Activated naive CD8-positive, alpha-beta T cell treated with anti-CD3 and anti-CD28 coated beads for 36 hours (primary cell): Measurements from ENCODE around the gene RAPGEF2. TPM values are rescaled to one million over a fixed set of nuclear protein-coding genes. Genes with fewer than 3 reads are reported as not detected.

ENCODE experiments used
- DNase-seq: peaks from one replicate; pipeline ENCODE4 v3.0.0; 2021
- H3K27ac Mint-ChIP-seq: one replicate; pipeline ENCODE4 v1.8.0; 2022; ENCODE audit warnings: mild to moderate bottlenecking, moderate library complexity, mixed read lengths
- H3K27me3 Mint-ChIP-seq: one replicate; pipeline ENCODE4 v1.8.0; 2022; ENCODE audit warnings: mild to moderate bottlenecking, mixed read lengths
- H3K36me3 Mint-ChIP-seq: one replicate; pipeline ENCODE4 v1.8.0; 2021; ENCODE audit warnings: mild to moderate bottlenecking, mixed read lengths
- H3K4me1 Mint-ChIP-seq: one replicate; pipeline ENCODE4 v1.8.0; 2021; ENCODE audit warnings: mixed read lengths
- H3K4me3 Mint-ChIP-seq: one replicate; pipeline ENCODE4 v1.8.0; 2022; ENCODE audit warnings: mild to moderate bottlenecking, moderate library complexity, mixed read lengths
- H3K9me3 Mint-ChIP-seq: one replicate; pipeline ENCODE4 v1.8.0; 2022; ENCODE audit warnings: mixed read lengths
- total RNA-seq, 2 experiments: library from RNA; stranded (reverse); gene quantifications; one replicate each; pipeline ENCODE4 v1.2.3, GENCODE V29; 2021

RAPGEF2 gene
- total RNA-seq, 2 experiments from 2014 or later: 19.2 to 22.7 TPM

- H3K9me3 Mint-ChIP-seq: peaks cover 3% of the 10 kb centered on the region
- DNase-seq: no peak
- H3K27me3 Mint-ChIP-seq: no peaks in the 10 kb centered on the region
- H3K4me3 Mint-ChIP-seq: no peak overlapping the region
- H3K4me1 Mint-ChIP-seq: peaks cover 26% of the 10 kb centered on the region
- no peak overlapping the region for H3K27ac Mint-ChIP-seq
- H3K36me3 Mint-ChIP-seq: peaks cover 11% of the 10 kb centered on the region
Observed at GRCh38 chr4:159201168-159201567, 98.3 kb downstream of the RAPGEF2 start.

- Mint-ChIP-seq H3K4me1 (peaks cover 39% of the 10 kb centered on the region), H3K27ac (no peak overlapping the region), H3K4me3 (no peak overlapping the region)
Observed at GRCh38 chr4:159204566-159204965, 101.7 kb downstream of the RAPGEF2 start.

GRCh38 chr4:159205466-159205865 is 102.6 kb downstream of the RAPGEF2 start:
- Mint-ChIP-seq H3K27me3 (no peaks in the 10 kb centered on the region), H3K4me1 (peaks cover 38% of the 10 kb centered on the region), H3K9me3 (peaks cover 3% of the 10 kb centered on the region), H3K27ac (peak overlapping the region; percentile 90), H3K36me3 (peaks cover 19% of the 10 kb centered on the region), H3K4me3 (no peak overlapping the region)
- DNase-seq: no peak

More at GRCh38 chr4:159204566-159204965, 101.7 kb downstream of the RAPGEF2 start:
- peaks cover 19% of the 10 kb centered on the region for H3K36me3 Mint-ChIP-seq
- no peak for DNase-seq
- H3K27me3 Mint-ChIP-seq: no peaks in the 10 kb centered on the region
- peaks cover 3% of the 10 kb centered on the region for H3K9me3 Mint-ChIP-seq

GRCh38 chr4:159206427-159206871 is 103.6 kb downstream of the RAPGEF2 start:
- peak; percentile 62 for DNase-seq
- Mint-ChIP-seq H3K9me3 (peaks cover 3% of the 10 kb centered on the region), H3K27me3 (no peaks in the 10 kb centered on the region), H3K4me3 (peak overlapping the region; percentile 63), H3K27ac (peak overlapping the region; percentile 90), H3K36me3 (peaks cover 21% of the 10 kb centered on the region), H3K4me1 (peaks cover 38% of the 10 kb centered on the region)

- DNase-seq: no peak
- no peaks in the 10 kb centered on the region for H3K27me3 Mint-ChIP-seq
- H3K4me1 Mint-ChIP-seq: peaks cover 29% of the 10 kb centered on the region
- H3K9me3 Mint-ChIP-seq: peaks cover 3% of the 10 kb centered on the region
- no peak overlapping the region for H3K27ac Mint-ChIP-seq
- peaks cover 20% of the 10 kb centered on the region for H3K36me3 Mint-ChIP-seq
- H3K4me3 Mint-ChIP-seq: no peak overlapping the region
Observed at GRCh38 chr4:159209249-159209648, 106.4 kb downstream of the RAPGEF2 start.

- H3K27ac Mint-ChIP-seq: no peak overlapping the region
- no peaks in the 10 kb centered on the region for H3K27me3 Mint-ChIP-seq
- no peak overlapping the region for H3K4me3 Mint-ChIP-seq
- peaks cover 20% of the 10 kb centered on the region for H3K4me1 Mint-ChIP-seq
- peaks cover 3% of the 10 kb centered on the region for H3K9me3 Mint-ChIP-seq
- H3K36me3 Mint-ChIP-seq: peaks cover 15% of the 10 kb centered on the region
- no peak for DNase-seq
Observed at GRCh38 chr4:159210975-159211374, 108.1 kb downstream of the RAPGEF2 start.

GRCh38 chr4:159212675-159213293 is 109.9 kb downstream of the RAPGEF2 start:
- DNase-seq: no peak
- Mint-ChIP-seq H3K27ac (no peak overlapping the region), H3K36me3 (peaks cover 12% of the 10 kb centered on the region), H3K4me1 (peaks cover 5% of the 10 kb centered on the region), H3K27me3 (no peaks in the 10 kb centered on the region), H3K4me3 (no peak overlapping the region), H3K9me3 (no peaks in the 10 kb centered on the region)

- H3K9me3 Mint-ChIP-seq: no peaks in the 10 kb centered on the region
- H3K4me3 Mint-ChIP-seq: no peak overlapping the region
- H3K27me3 Mint-ChIP-seq: no peaks in the 10 kb centered on the region
- no peak for DNase-seq
- H3K36me3 Mint-ChIP-seq: peaks cover 3% of the 10 kb centered on the region
- H3K27ac Mint-ChIP-seq: no peak overlapping the region
- peaks cover 2% of the 10 kb centered on the region for H3K4me1 Mint-ChIP-seq
Observed at GRCh38 chr4:159216834-159217233, 114.0 kb downstream of the RAPGEF2 start.

- Mint-ChIP-seq H3K4me3 (no peak overlapping the region), H3K36me3 (peaks cover 4% of the 10 kb centered on the region), H3K9me3 (peaks cover under 1% of the 10 kb centered on the region), H3K27me3 (no peaks in the 10 kb centered on the region), H3K27ac (no peak overlapping the region), H3K4me1 (peaks cover 5% of the 10 kb centered on the region)
- no peak for DNase-seq
Observed at GRCh38 chr4:159219862-159220261, 117.0 kb downstream of the RAPGEF2 start.

GRCh38 chr4:159220353-159220752 is 117.5 kb downstream of the RAPGEF2 start:
- no peak overlapping the region for H3K4me3 Mint-ChIP-seq
- no peak for DNase-seq
- H3K9me3 Mint-ChIP-seq: peaks cover 2% of the 10 kb centered on the region
- H3K36me3 Mint-ChIP-seq: peaks cover 4% of the 10 kb centered on the region
- no peaks in the 10 kb centered on the region for H3K27me3 Mint-ChIP-seq
- H3K27ac Mint-ChIP-seq: no peak overlapping the region
- peaks cover 7% of the 10 kb centered on the region for H3K4me1 Mint-ChIP-seq

- H3K36me3 Mint-ChIP-seq: peaks cover 4% of the 10 kb centered on the region
- H3K4me1 Mint-ChIP-seq: peaks cover 11% of the 10 kb centered on the region
- H3K27ac Mint-ChIP-seq: no peak overlapping the region
- H3K4me3 Mint-ChIP-seq: no peak overlapping the region
- H3K27me3 Mint-ChIP-seq: no peaks in the 10 kb centered on the region
- H3K9me3 Mint-ChIP-seq: peaks cover 2% of the 10 kb centered on the region
- DNase-seq: no peak
Observed at GRCh38 chr4:159221280-159221679, 118.4 kb downstream of the RAPGEF2 start.

GRCh38 chr4:159222043-159222552 is 119.2 kb downstream of the RAPGEF2 start:
- H3K4me3 Mint-ChIP-seq: no peak overlapping the region
- H3K27ac Mint-ChIP-seq: no peak overlapping the region
- H3K27me3 Mint-ChIP-seq: no peaks in the 10 kb centered on the region
- DNase-seq: no peak
- peaks cover 13% of the 10 kb centered on the region for H3K4me1 Mint-ChIP-seq
- peaks cover 2% of the 10 kb centered on the region for H3K9me3 Mint-ChIP-seq
- H3K36me3 Mint-ChIP-seq: peaks cover 4% of the 10 kb centered on the region

- no peak for DNase-seq
- H3K36me3 Mint-ChIP-seq: peaks cover 4% of the 10 kb centered on the region
- H3K4me3 Mint-ChIP-seq: no peak overlapping the region
- H3K27me3 Mint-ChIP-seq: no peaks in the 10 kb centered on the region
- H3K4me1 Mint-ChIP-seq: peaks cover 16% of the 10 kb centered on the region
- H3K9me3 Mint-ChIP-seq: peaks cover 2% of the 10 kb centered on the region
- H3K27ac Mint-ChIP-seq: no peak overlapping the region
Observed at GRCh38 chr4:159224408-159224807, 121.5 kb downstream of the RAPGEF2 start.

GRCh38 chr4:159227378-159227777 is 124.5 kb downstream of the RAPGEF2 start:
- Mint-ChIP-seq H3K27ac (no peak overlapping the region), H3K4me3 (no peak overlapping the region), H3K36me3 (peaks cover 6% of the 10 kb centered on the region), H3K4me1 (peaks cover 17% of the 10 kb centered on the region), H3K27me3 (no peaks in the 10 kb centered on the region), H3K9me3 (peaks cover 4% of the 10 kb centered on the region)
- DNase-seq: no peak

- Mint-ChIP-seq H3K4me1 (peaks cover 22% of the 10 kb centered on the region), H3K4me3 (no peak overlapping the region), H3K36me3 (peaks cover 9% of the 10 kb centered on the region), H3K27ac (no peak overlapping the region), H3K9me3 (peaks cover 4% of the 10 kb centered on the region), H3K27me3 (no peaks in the 10 kb centered on the region)
- no peak for DNase-seq
Observed at GRCh38 chr4:159227984-159228383, 125.1 kb downstream of the RAPGEF2 start.

- Mint-ChIP-seq H3K4me1 (peaks cover 24% of the 10 kb centered on the region), H3K27ac (no peak overlapping the region), H3K9me3 (peaks cover 4% of the 10 kb centered on the region), H3K27me3 (no peaks in the 10 kb centered on the region), H3K4me3 (no peak overlapping the region), H3K36me3 (peaks cover 13% of the 10 kb centered on the region)
- DNase-seq: no peak
Observed at GRCh38 chr4:159229164-159229563, 126.3 kb downstream of the RAPGEF2 start.
